Spleen (tissue), 7 donors: ENCODE measurements around the gene HTRA2.
A peak's percentile ranks its signal among the peaks of the same experiment; 100 is the strongest.

Source experiments
- CTCF ChIP-seq, 11 experiments: fragments of 200-600 bp in 7 of 11; fragments of 450-650 bp in 4 of 11; sonication (generic) in 4 of 11; IDR thresholded peaks in 8 of 11; conservative IDR thresholded peaks in 3 of 11; 1 replicate in 7 of 11; 2 replicates in 4 of 11; pipeline versions ENCODE4 v1.4.0 to v1.8.0; 2016 to 2021; ENCODE audit warnings: antibody characterized with exemption in 11 of 11, inconsistent platforms in 4 of 11, mild to moderate bottlenecking in 1 of 11
- POLR2A ChIP-seq, 3 donors: fragments of 450-650 bp; IDR thresholded peaks; one replicate each; pipeline ENCODE4 v1.5.1; 2017; ENCODE audit warnings: antibody characterized with exemption in 3 of 3, mild to moderate bottlenecking in 1 of 3
- POLR2AphosphoS5 ChIP-seq, 3 donors: sonication (generic); formaldehyde crosslinking; IDR thresholded peaks; one replicate each; pipeline ENCODE4 v1.5.1; 2017; ENCODE audit warnings: antibody characterized with exemption in 3 of 3
- donor health status: DM: no; HTN: no; CAD: no; lungs with moderate emphysema.
- donor health status: DM: no; HTN: no; CAD: no.
- donor health status: DM: no; HTN: no; CAD: no.

GRCh38 chr2:74536166-74536950, 6.6 kb downstream of the HTRA2 start:
- no peak for TF ChIP-seq POLR2A (IDR thresholded peaks at IDR 0.05)
- TF ChIP-seq CTCF (IDR thresholded peaks at IDR 0.05 in 8 of 11, conservative IDR thresholded peaks at IDR 0.05 in 3 of 11) = no peak
- TF ChIP-seq POLR2AphosphoS5 (IDR thresholded peaks at IDR 0.05) = peak in 2 of 3 donors; percentile 7 to 49
